Progenitor cell of endocrine pancreas (in vitro differentiated cells): ENCODE results near the gene MZT2A. TPM values are rescaled to one million over a fixed set of nuclear protein-coding genes. Genes with fewer than 3 reads are reported as not detected.
"Not testable (repeated sequence)": the region's sequence is repeated elsewhere in the genome, so short reads cannot be mapped to it uniquely, and the experiment has no call there.

Source experiments
- DNase-seq: peaks from one replicate; pipeline ENCODE4 v3.0.0; 2021; ENCODE audit warnings: low spot score; ENCODE audit not compliant: unreplicated experiment
- H3K27ac Mint-ChIP-seq: 2 replicates; pipeline ENCODE4 v1.8.0; 2021; ENCODE audit warnings: mild to moderate bottlenecking, moderate library complexity, mixed read lengths
- H3K27me3 Mint-ChIP-seq: 2 replicates; pipeline ENCODE4 v1.8.0; 2021; ENCODE audit warnings: mixed read lengths
- H3K36me3 Mint-ChIP-seq: 2 replicates; pipeline ENCODE4 v1.8.0; 2022; ENCODE audit warnings: mixed read lengths; ENCODE audit not compliant: insufficient read depth
- H3K4me1 Mint-ChIP-seq: 2 replicates; pipeline ENCODE4 v1.8.0; 2021; ENCODE audit warnings: low read depth, mixed read lengths
- H3K4me3 Mint-ChIP-seq: 2 replicates; pipeline ENCODE4 v1.8.0; 2021; ENCODE audit warnings: low read depth, mild to moderate bottlenecking, moderate library complexity, mixed read lengths
- H3K9me3 Mint-ChIP-seq: 2 replicates; pipeline ENCODE4 v1.8.0; 2021; ENCODE audit warnings: low read depth, mixed read lengths
- total RNA-seq: library from RNA; stranded (reverse); gene quantifications from 2 replicates; pipeline ENCODE4 v1.2.1, GENCODE V29; 2021
- TF ChIP-seq, protein P1 (sequence below): fragments of 200-600 bp; sonication (generic); IDR thresholded peaks from one replicate; pipeline ENCODE4 v1.5.0; 2021; ENCODE audit warnings: antibody characterized with exemption, mild to moderate bottlenecking; ENCODE audit not compliant: unreplicated experiment

Gene MZT2A
- total RNA-seq, 1 donor from 2014 or later: 69.5 TPM

- no peak within 1 kb of the TSS for H3K27ac Mint-ChIP-seq
- peaks cover 4% of the 10 kb centered on the region for H3K36me3 Mint-ChIP-seq
- no peaks in the 10 kb centered on the region for H3K9me3 Mint-ChIP-seq
- DNase-seq: no peak
- TF ChIP-seq, protein P1, sequence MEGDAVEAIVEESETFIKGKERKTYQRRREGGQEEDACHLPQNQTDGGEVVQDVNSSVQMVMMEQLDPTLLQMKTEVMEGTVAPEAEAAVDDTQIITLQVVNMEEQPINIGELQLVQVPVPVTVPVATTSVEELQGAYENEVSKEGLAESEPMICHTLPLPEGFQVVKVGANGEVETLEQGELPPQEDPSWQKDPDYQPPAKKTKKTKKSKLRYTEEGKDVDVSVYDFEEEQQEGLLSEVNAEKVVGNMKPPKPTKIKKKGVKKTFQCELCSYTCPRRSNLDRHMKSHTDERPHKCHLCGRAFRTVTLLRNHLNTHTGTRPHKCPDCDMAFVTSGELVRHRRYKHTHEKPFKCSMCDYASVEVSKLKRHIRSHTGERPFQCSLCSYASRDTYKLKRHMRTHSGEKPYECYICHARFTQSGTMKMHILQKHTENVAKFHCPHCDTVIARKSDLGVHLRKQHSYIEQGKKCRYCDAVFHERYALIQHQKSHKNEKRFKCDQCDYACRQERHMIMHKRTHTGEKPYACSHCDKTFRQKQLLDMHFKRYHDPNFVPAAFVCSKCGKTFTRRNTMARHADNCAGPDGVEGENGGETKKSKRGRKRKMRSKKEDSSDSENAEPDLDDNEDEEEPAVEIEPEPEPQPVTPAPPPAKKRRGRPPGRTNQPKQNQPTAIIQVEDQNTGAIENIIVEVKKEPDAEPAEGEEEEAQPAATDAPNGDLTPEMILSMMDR: no peak
- H3K27me3 Mint-ChIP-seq: no peaks in the 10 kb centered on the region
- H3K4me1 Mint-ChIP-seq: no peaks in the 10 kb centered on the region
- no peak within 1 kb of the TSS for H3K4me3 Mint-ChIP-seq
Observed at GRCh38 chr2:131475831-131476230, 16.4 kb downstream of the MZT2A start, which contains the start of gene TUBA3D. TSS of gene TUBA3D (plus strand) at chr2:131476119. CDS start at chr2:131476200, 81 bp downstream.

DNA sequence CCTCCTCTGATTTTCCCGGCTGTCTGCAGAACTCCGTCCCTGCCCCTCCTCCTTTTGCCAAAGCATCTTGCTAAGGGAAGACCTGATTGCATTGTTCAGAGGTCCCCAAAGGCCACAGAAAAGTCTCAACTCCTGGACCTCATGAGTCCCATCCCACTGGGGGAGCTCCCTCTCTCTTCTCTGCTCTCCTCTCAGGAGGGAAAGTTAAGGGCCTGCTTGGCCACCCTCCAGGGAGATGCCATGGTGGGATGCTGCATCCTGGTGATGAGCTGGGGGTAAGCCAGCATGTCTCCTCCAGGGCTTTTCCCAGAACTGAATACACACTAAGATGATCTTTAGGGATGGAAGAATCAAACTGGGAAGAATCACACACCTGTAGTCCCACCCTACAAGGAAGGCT, 18.9 kb downstream of the MZT2A start:
- H3K4me1 Mint-ChIP-seq, H3K27me3 Mint-ChIP-seq, H3K9me3 Mint-ChIP-seq, H3K4me3 Mint-ChIP-seq, H3K36me3 Mint-ChIP-seq, H3K27ac Mint-ChIP-seq, DNase-seq: not testable (repeated sequence)

DNA sequence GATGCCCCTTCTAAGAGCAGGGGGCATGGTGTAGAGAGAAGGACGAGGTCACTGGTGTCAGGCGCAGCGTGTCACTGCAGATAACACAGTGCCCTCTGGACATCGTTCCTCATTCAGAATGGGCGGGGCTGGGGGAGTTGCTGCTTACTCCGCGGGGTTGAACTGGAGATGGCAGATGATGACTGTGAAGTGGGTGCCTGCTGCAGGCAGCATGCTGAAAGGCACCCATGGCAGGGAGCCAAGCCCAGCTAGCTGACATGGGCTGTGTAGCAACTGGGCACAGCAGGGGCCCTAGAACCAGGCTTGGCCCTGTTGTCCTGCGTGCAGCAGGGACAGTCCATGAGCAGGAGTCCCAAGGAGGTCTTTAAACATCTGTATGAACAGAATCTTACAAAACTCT, 20.6 kb downstream of the MZT2A start:
- H3K9me3 Mint-ChIP-seq, H3K27me3 Mint-ChIP-seq, H3K4me1 Mint-ChIP-seq, DNase-seq, H3K27ac Mint-ChIP-seq, H3K4me3 Mint-ChIP-seq, H3K36me3 Mint-ChIP-seq: not testable (repeated sequence)

DNA sequence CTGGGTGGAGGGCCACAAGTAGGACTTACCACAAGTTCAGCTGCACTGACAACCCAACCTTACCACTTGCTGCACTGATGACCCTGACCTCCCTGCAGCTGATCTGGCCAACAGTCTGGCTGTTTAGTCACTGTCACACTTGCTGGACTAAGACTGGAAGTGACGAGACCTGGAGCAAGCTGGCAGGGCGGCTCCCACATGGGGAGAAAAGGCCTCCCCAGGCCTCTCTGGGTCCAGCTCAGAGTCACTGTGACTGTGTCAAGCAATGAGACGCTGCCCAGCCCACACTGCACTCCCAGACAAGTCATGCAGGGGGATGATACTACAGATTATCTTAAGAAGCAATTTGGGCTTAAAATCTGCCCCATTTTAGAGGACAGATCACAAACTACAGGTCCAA, 21.3 kb downstream of the MZT2A start:
- H3K27me3 Mint-ChIP-seq, H3K9me3 Mint-ChIP-seq, H3K4me1 Mint-ChIP-seq, H3K4me3 Mint-ChIP-seq, DNase-seq, H3K27ac Mint-ChIP-seq, H3K36me3 Mint-ChIP-seq: not testable (repeated sequence)

DNA sequence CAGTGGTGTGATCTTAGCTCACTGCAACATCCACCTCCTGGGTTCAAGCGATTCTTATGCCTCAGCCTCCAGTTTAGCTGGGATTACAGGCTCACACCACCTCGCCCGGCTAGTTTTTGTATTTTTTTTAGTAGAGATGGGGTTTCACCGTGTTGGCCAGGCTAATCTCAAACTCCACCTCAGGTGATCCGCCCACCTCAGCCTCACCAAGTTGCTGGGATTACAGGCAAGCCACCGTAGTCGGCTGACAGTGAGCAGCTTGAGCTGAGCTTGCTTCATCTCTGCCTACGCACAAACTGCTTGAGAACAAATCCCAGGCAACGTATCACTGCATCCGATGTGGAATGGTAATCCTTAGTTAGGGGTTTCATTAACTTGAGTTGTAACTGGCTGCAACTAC, 24.5 kb downstream of the MZT2A start:
- H3K4me1 Mint-ChIP-seq, DNase-seq, H3K9me3 Mint-ChIP-seq, H3K27ac Mint-ChIP-seq, H3K27me3 Mint-ChIP-seq, H3K4me3 Mint-ChIP-seq, H3K36me3 Mint-ChIP-seq: not testable (repeated sequence)

GRCh38 chr2:131454914-131455313, 37.3 kb downstream of the MZT2A start:
- not testable (repeated sequence) for H3K27me3 Mint-ChIP-seq

DNA sequence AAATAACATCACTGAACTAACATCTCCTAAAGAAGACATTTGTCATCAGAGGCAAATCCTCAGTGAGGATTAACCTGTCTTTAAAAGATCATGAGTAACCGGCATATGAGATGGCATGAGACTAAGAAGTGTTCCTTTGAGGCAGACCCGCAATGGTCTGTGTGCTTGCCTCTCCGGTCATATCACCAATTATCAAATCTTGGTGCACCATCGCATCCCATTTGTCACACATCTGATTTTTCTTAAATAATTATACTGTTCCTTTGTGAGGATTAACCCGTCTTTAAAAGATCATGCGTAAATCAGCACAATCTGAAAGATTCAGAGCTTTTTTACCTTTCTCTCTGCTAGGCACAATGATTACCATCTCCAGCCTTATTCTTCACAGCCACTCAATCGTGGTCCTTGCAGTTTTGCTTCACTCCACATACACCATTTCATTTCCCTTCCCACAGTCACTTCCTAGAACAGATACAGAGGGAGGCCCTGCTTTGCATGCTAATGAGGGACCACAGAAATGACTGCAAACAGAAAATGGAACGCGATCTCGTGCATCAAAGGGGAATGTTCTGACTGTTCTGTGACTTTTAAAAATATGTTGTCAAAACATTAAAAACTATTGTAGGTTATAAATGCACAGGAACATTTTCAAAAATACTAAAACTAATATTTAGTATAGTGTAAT, 40.8 kb downstream of the MZT2A start:
- H3K27ac Mint-ChIP-seq, DNase-seq, H3K27me3 Mint-ChIP-seq, H3K9me3 Mint-ChIP-seq, H3K36me3 Mint-ChIP-seq, H3K4me3 Mint-ChIP-seq, H3K4me1 Mint-ChIP-seq: not testable (repeated sequence)

More at GRCh38 chr2:131454914-131455313, 37.3 kb downstream of the MZT2A start:
- not testable (repeated sequence) for H3K4me3 Mint-ChIP-seq, H3K4me1 Mint-ChIP-seq, DNase-seq, H3K27ac Mint-ChIP-seq, H3K9me3 Mint-ChIP-seq, H3K36me3 Mint-ChIP-seq

DNA sequence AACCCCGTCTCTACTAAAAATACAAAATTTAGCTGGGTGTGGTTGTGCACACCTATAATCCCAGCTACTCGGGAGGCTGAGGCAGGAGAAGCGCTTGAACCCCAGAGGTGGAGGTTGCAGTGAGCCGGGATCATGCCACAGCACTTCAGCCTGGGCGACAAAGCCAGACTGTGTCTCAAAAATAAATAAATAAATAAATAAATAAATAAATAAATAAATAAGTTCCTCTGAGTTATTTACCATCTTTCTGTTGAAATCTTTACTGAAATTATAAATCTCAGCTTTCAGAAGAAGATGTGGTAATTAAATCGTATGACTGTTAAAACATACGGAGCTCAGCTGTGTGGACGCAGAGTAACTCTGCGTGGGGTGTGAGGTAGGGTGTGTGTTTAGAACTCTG, 44.2 kb downstream of the MZT2A start:
- not testable (repeated sequence) for H3K9me3 Mint-ChIP-seq, H3K4me1 Mint-ChIP-seq, H3K27ac Mint-ChIP-seq, H3K27me3 Mint-ChIP-seq, DNase-seq, H3K36me3 Mint-ChIP-seq, H3K4me3 Mint-ChIP-seq

- no peak overlapping the region for H3K4me3 Mint-ChIP-seq
- H3K27ac Mint-ChIP-seq: no peak overlapping the region
- no peak for DNase-seq
- no peaks in the 10 kb centered on the region for H3K36me3 Mint-ChIP-seq
- H3K27me3 Mint-ChIP-seq: peaks cover 7% of the 10 kb centered on the region
- H3K9me3 Mint-ChIP-seq: no peaks in the 10 kb centered on the region
- TF ChIP-seq, protein P1: no peak
- no peaks in the 10 kb centered on the region for H3K4me1 Mint-ChIP-seq
Observed at GRCh38 chr2:131445896-131446295, 46.3 kb downstream of the MZT2A start.

- not testable (repeated sequence) for H3K4me1 Mint-ChIP-seq, H3K4me3 Mint-ChIP-seq, H3K27me3 Mint-ChIP-seq, H3K36me3 Mint-ChIP-seq, H3K27ac Mint-ChIP-seq, H3K9me3 Mint-ChIP-seq, DNase-seq
Observed at GRCh38 chr2:131445515-131445797, 46.7 kb downstream of the MZT2A start.

- DNase-seq, H3K9me3 Mint-ChIP-seq: not testable (repeated sequence)
Observed at GRCh38 chr2:131444736-131445514, 47.3 kb downstream of the MZT2A start.

More at GRCh38 chr2:131444736-131445514, 47.3 kb downstream of the MZT2A start:
- not testable (repeated sequence) for H3K4me1 Mint-ChIP-seq, H3K27ac Mint-ChIP-seq, H3K4me3 Mint-ChIP-seq, H3K27me3 Mint-ChIP-seq, H3K36me3 Mint-ChIP-seq
